ENCODE data around the gene OLFML2B. TPM values are rescaled to one million over a fixed set of nuclear protein-coding genes. Genes with fewer than 3 reads are reported as not detected.

OLFML2B gene
- total and polyA plus RNA-seq, 8 donors = 0.31 to 56.0 (median 1.7) TPM; not detected in 1

DNA sequence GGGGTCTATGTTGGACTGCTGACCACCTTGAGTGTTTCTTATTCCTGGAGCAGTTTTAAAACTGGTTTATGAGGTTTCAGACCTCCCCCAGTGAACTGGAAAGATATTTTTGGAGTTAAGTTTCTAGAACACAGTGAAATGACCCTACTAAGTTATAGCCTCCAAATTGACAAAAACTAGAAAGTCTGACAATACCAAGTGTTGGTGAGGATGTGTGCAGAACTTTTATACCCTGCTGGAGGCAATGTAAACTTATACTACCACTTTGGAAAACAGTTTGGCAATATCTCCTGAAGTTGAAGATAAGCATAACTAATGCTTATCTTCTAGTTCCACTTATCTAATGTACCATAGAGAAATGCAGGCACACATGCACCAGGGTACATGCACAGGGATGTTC is 10.4 kb downstream of the OLFML2B start:
- Histone ChIP-seq H3K36me3 (no peaks in the 10 kb centered on the region), H3K27me3 (no peaks in the 10 kb centered on the region), H3K4me3 (no peak overlapping the region), H3K27ac (no peak overlapping the region), H3K9me3 (peaks cover 0 to 9% (median 6%) of the 10 kb centered on the region in 4 donors), H3K4me1 (no peaks in the 10 kb centered on the region)
- intact Hi-C loops (cut with DNase I; ENCODE audit: low total_unique reads) = no loop called here
- no peak for DNase-seq
- TF ChIP-seq POLR2AphosphoS5 (IDR thresholded peaks at IDR 0.05) (no peak), CTCF (IDR thresholded peaks at IDR 0.05) (no peak), POLR2A (IDR thresholded peaks at IDR 0.05) (no peak), EP300 (IDR thresholded peaks at IDR 0.05) (no peak)

DNA sequence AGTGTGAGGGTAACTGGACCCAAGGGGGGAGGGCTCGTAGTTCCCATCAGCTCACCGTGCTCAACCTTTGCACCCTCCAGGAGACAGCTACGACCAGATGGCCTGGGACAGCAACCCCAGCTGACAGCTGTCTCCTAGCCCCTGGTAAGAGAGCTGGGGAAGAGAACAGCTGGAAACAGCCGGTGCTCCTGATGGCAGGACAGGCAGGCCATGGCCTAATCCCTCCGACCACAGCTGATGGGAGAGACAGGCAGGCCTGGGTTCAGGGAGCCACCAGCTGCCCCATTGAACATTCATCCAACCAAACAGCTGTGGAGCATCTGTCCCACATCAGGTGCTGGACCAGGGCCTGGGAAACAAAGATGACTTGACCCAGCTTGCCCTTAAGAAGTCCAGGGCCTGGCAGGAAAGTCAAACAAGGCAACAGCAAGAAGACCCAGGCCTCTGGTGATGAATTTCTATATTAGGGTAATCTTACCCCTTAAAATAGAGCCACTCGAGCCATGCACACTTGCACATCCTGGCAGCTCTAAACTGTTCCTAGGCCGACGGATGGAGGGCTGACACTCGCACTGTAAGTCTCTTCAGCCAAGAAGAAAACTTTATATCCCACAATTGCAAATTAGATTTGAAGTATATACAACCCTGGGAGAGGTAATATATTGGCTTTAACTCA is 12.2 kb downstream of the OLFML2B start:
- intact Hi-C loops (cut with DNase I; ENCODE audit: low total_unique reads) = no loop called here
- Histone ChIP-seq H3K9me3 (peaks cover 0 to 9% (median 6%) of the 10 kb centered on the region in 4 donors), H3K4me1 (no peaks in the 10 kb centered on the region), H3K4me3 (no peak overlapping the region), H3K27ac (no peak overlapping the region), H3K36me3 (no peaks in the 10 kb centered on the region), H3K27me3 (peaks cover 0 to under 1% (median 0%) of the 10 kb centered on the region in 3 donors)
- WGBS, 5 donors = 67 to 75% (median 73%) methylated on average over 9 of the region's 9 CpGs
- peak in 1 of 2 donors; percentile 60 for DNase-seq
- no peak for TF ChIP-seq EP300 (IDR thresholded peaks at IDR 0.05)
- no peak for TF ChIP-seq CTCF (IDR thresholded peaks at IDR 0.05)
- peak in 2 of 3 donors; percentile 4 to 26 for TF ChIP-seq POLR2AphosphoS5 (IDR thresholded peaks at IDR 0.05)

DNA sequence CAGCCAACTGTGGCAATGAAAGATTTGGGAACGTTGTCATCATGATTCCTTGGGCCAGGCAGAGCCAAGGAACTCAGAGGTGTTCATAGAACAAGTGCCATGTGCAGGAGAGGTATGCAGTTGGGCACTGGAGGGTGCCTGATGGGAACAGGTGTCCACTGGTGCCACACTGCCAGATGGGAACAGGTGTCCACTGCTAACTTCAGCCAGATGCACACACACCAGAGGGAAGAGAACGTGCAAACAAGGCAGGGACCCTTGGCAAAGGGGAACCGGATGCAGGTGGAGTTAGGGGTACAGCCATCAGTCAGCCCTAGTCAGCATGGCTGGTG is 13.5 kb downstream of the OLFML2B start:
- H3K4me3 ChIP-seq = no peak overlapping the region
- H3K4me1 ChIP-seq = no peaks in the 10 kb centered on the region
- no peaks in the 10 kb centered on the region for H3K36me3 ChIP-seq
- TF ChIP-seq EP300 (IDR thresholded peaks at IDR 0.05) (no peak), POLR2A (IDR thresholded peaks at IDR 0.05) (no peak), POLR2AphosphoS5 (IDR thresholded peaks at IDR 0.05) (no peak), CTCF (IDR thresholded peaks at IDR 0.05) (no peak)
- 74 to 89% (median 83%) methylated on average over 3 of the region's 3 CpGs for WGBS, 5 donors
- H3K27me3 ChIP-seq = peaks cover 0 to 5% (median 0%) of the 10 kb centered on the region in 3 donors
- no peak for DNase-seq
- H3K27ac ChIP-seq = no peak overlapping the region
- intact Hi-C loops (cut with DNase I; ENCODE audit: low total_unique reads) = no loop called here
- peaks cover 0 to 9% (median 6%) of the 10 kb centered on the region in 4 donors for H3K9me3 ChIP-seq

- Histone ChIP-seq H3K4me3 (no peak overlapping the region), H3K36me3 (no peaks in the 10 kb centered on the region), H3K4me1 (no peaks in the 10 kb centered on the region), H3K27me3 (peaks cover 0 to 5% (median 0%) of the 10 kb centered on the region in 3 donors), H3K27ac (no peak overlapping the region), H3K9me3 (peaks cover 0 to 9% (median 6%) of the 10 kb centered on the region in 4 donors)
- no peak for DNase-seq
- WGBS, 5 donors = 54 to 72% (median 60%) methylated on average over 9 of the region's 9 CpGs
- intact Hi-C loops (cut with DNase I; ENCODE audit: low total_unique reads) = no loop called here
- TF ChIP-seq EP300 (IDR thresholded peaks at IDR 0.05) = no peak
- no peak for TF ChIP-seq POLR2A (IDR thresholded peaks at IDR 0.05)
- TF ChIP-seq POLR2AphosphoS5 (IDR thresholded peaks at IDR 0.05) = no peak
- no peak for TF ChIP-seq CTCF (IDR thresholded peaks at IDR 0.05)
Measured at GRCh38 chr1:162009501-162010174, 14.0 kb downstream of the OLFML2B start.
